ENCODE results near the gene GUCY2C. TPM values are rescaled to one million over a fixed set of nuclear protein-coding genes. Genes with fewer than 3 reads are reported as not detected.

GUCY2C gene
- total RNA-seq, 6 experiments from 2014 or later = 0.10 TPM; not detected in 5

GRCh38 chr12:14588571-14588970, 107.8 kb downstream of the GUCY2C start:
- no peak for ATAC-seq
- intact Hi-C loops (cut with DNase I) = no loop called here
- Histone ChIP-seq H3K36me3 (no peaks in the 10 kb centered on the region), H3K9me3 (no peaks in the 10 kb centered on the region), H3K27me3 (no peaks in the 10 kb centered on the region), H3K27ac (no peak overlapping the region), H3K4me3 (no peak overlapping the region), H3K4me1 (no peaks in the 10 kb centered on the region)
- WGBS (ENCODE audit: insufficient coverage, low coverage, low lambda C conversion rate, missing lambda C conversion rate) = 76% methylated on average over 2 of the region's 3 CpGs
- no peak for TF ChIP-seq POLR2A (IDR thresholded peaks at IDR 0.05)
- no peak for TF ChIP-seq CTCF (IDR thresholded peaks at IDR 0.05)
- no peak for DNase-seq

- no peak for TF ChIP-seq CTCF (IDR thresholded peaks at IDR 0.05)
- TF ChIP-seq POLR2A (IDR thresholded peaks at IDR 0.05) = no peak
- intact Hi-C loops (cut with DNase I) = no loop called here
These were observed 117.8 kb downstream of the GUCY2C start for GRCh38 chr12:14578646-14579045.

GRCh38 chr12:14577344-14577743, 119.1 kb downstream of the GUCY2C start:
- Histone ChIP-seq H3K4me3 (no peak overlapping the region), H3K27ac (no peak overlapping the region), H3K27me3 (no peaks in the 10 kb centered on the region), H3K36me3 (no peaks in the 10 kb centered on the region), H3K4me1 (no peaks in the 10 kb centered on the region), H3K9me3 (no peaks in the 10 kb centered on the region)
- intact Hi-C loops (cut with DNase I) = no loop called here
- no peak for DNase-seq
- ATAC-seq = peak in 1 of 4 donors; percentile 35
- 60% methylated on average over 1 of the region's 1 CpG for WGBS (ENCODE audit: insufficient coverage, low coverage, low lambda C conversion rate, missing lambda C conversion rate)
- TF ChIP-seq CTCF (IDR thresholded peaks at IDR 0.05) (no peak), POLR2A (IDR thresholded peaks at IDR 0.05) (no peak)

More at GRCh38 chr12:14578646-14579045, 117.8 kb downstream of the GUCY2C start:
- Histone ChIP-seq H3K36me3 (no peaks in the 10 kb centered on the region), H3K27me3 (no peaks in the 10 kb centered on the region), H3K27ac (no peak overlapping the region), H3K9me3 (no peaks in the 10 kb centered on the region), H3K4me1 (no peaks in the 10 kb centered on the region), H3K4me3 (no peak overlapping the region)
- DNase-seq (no peak), ATAC-seq (no peak)
- WGBS (ENCODE audit: insufficient coverage, low coverage, low lambda C conversion rate, missing lambda C conversion rate) = 77% methylated on average over 7 of the region's 8 CpGs

- ATAC-seq (no peak), DNase-seq (no peak)
- 67% methylated on average over 8 of the region's 8 CpGs for WGBS (ENCODE audit: insufficient coverage, low coverage, low lambda C conversion rate, missing lambda C conversion rate)
- TF ChIP-seq CTCF (IDR thresholded peaks at IDR 0.05) (no peak), POLR2A (IDR thresholded peaks at IDR 0.05) (no peak)
- Histone ChIP-seq H3K27ac (no peak overlapping the region), H3K4me3 (no peak overlapping the region), H3K36me3 (no peaks in the 10 kb centered on the region), H3K9me3 (no peaks in the 10 kb centered on the region), H3K4me1 (no peaks in the 10 kb centered on the region), H3K27me3 (no peaks in the 10 kb centered on the region)
- intact Hi-C loops (cut with DNase I) = no loop called here
These were observed 119.5 kb downstream of the GUCY2C start for GRCh38 chr12:14576896-14577295.

GRCh38 chr12:14575585-14575984, 120.8 kb downstream of the GUCY2C start:
- Histone ChIP-seq H3K27me3 (no peaks in the 10 kb centered on the region), H3K27ac (no peak overlapping the region), H3K36me3 (no peaks in the 10 kb centered on the region), H3K9me3 (no peaks in the 10 kb centered on the region), H3K4me1 (no peaks in the 10 kb centered on the region), H3K4me3 (no peak overlapping the region)
- no peak for ATAC-seq
- TF ChIP-seq CTCF (IDR thresholded peaks at IDR 0.05) (no peak), POLR2A (IDR thresholded peaks at IDR 0.05) (no peak)
- no peak for DNase-seq
- intact Hi-C loops (cut with DNase I) = no loop called here
- 83% methylated on average over 1 of the region's 1 CpG for WGBS (ENCODE audit: insufficient coverage, low coverage, low lambda C conversion rate, missing lambda C conversion rate)
